Chondrocyte (in vitro differentiated cells): ENCODE data around the gene RADIL. TPM values are rescaled to one million over a fixed set of nuclear protein-coding genes. Genes with fewer than 3 reads are reported as not detected.

ENCODE experiments used
- DNase-seq: peaks from one replicate; pipeline ENCODE4 v3.0.0; 2021; ENCODE audit warnings: mixed read lengths, low spot score
- H3K27ac Mint-ChIP-seq: one replicate; pipeline ENCODE4 v1.8.0; 2021; ENCODE audit warnings: mild to moderate bottlenecking, moderate library complexity, mixed read lengths; ENCODE audit not compliant: unreplicated experiment
- H3K27me3 Mint-ChIP-seq: 2 replicates; pipeline ENCODE4 v1.8.0; 2021; ENCODE audit warnings: low read depth, mixed read lengths
- H3K36me3 Mint-ChIP-seq: 2 replicates; pipeline ENCODE4 v1.8.0; 2021; ENCODE audit warnings: low read depth, mixed read lengths
- H3K4me1 Mint-ChIP-seq: 2 replicates; pipeline ENCODE4 v1.8.0; 2021; ENCODE audit warnings: low read depth, mild to moderate bottlenecking, mixed read lengths
- H3K4me3 Mint-ChIP-seq: one replicate; pipeline ENCODE4 v1.8.0; 2021; ENCODE audit warnings: mild to moderate bottlenecking, moderate library complexity, mixed read lengths; ENCODE audit not compliant: unreplicated experiment
- H3K9me3 Mint-ChIP-seq: 2 replicates; pipeline ENCODE4 v1.8.0; 2021; ENCODE audit warnings: low read depth, mixed read lengths
- total RNA-seq: library from RNA; stranded (reverse); gene quantifications from 3 replicates; pipeline ENCODE4 v1.2.1, GENCODE V29; 2021
- TF ChIP-seq, protein P1 (sequence below): fragments of 200-600 bp; sonication (generic); IDR thresholded peaks from 2 replicates; pipeline ENCODE4 v1.5.0; 2021; ENCODE audit warnings: antibody characterized with exemption, mild to moderate bottlenecking, moderate library complexity

Gene RADIL
- total RNA-seq, 1 donor from 2014 or later, result 1.2 TPM

DNA sequence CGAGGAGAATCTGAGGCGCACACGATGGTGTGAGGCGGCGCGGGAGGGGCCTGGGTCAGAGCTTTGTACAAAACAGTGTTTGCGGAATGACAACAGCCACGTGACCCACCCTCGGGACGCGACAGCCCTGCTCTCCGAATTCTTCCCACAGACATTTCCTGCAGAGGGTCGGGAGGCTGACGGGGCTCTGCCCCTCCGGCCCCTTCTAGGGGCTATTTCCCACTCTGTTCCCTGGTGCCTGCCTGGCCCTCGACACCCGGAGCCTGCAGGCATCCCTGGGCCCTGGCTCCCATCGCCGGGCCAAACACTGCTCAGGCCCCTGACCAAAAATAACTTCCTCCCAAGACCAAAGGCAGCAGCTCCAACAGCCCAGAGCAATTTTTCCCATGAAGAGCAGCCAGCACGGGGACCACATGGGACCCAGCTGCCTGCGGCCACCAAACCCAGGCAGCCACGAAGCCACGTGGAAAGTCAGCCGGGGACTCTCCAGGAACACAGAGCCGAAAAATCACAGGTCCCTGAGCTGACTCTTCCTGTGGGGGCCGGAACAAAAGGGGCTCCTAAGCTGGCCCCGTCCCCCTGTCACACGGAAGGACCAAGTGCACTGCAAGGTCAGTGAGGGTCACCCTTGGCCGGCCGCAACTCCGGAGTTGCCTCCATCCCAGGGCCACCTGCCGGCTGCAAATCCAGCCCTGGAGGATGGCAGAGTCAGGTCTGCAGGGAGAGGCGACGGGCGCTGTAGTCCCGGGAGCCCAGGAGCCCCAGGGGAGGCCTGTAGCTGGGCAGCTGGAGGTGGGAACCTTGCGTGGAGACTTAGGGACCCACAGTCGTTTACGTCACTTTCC, 63.7 kb downstream of the RADIL start:
- Mint-ChIP-seq H3K27ac (no peak overlapping the region), H3K4me1 (peaks cover 4% of the 10 kb centered on the region), H3K4me3 (no peak overlapping the region), H3K27me3 (no peaks in the 10 kb centered on the region), H3K9me3 (no peaks in the 10 kb centered on the region), H3K36me3 (no peaks in the 10 kb centered on the region)
- TF ChIP-seq, protein P1, sequence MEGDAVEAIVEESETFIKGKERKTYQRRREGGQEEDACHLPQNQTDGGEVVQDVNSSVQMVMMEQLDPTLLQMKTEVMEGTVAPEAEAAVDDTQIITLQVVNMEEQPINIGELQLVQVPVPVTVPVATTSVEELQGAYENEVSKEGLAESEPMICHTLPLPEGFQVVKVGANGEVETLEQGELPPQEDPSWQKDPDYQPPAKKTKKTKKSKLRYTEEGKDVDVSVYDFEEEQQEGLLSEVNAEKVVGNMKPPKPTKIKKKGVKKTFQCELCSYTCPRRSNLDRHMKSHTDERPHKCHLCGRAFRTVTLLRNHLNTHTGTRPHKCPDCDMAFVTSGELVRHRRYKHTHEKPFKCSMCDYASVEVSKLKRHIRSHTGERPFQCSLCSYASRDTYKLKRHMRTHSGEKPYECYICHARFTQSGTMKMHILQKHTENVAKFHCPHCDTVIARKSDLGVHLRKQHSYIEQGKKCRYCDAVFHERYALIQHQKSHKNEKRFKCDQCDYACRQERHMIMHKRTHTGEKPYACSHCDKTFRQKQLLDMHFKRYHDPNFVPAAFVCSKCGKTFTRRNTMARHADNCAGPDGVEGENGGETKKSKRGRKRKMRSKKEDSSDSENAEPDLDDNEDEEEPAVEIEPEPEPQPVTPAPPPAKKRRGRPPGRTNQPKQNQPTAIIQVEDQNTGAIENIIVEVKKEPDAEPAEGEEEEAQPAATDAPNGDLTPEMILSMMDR, result no peak
- no peak for DNase-seq

DNA sequence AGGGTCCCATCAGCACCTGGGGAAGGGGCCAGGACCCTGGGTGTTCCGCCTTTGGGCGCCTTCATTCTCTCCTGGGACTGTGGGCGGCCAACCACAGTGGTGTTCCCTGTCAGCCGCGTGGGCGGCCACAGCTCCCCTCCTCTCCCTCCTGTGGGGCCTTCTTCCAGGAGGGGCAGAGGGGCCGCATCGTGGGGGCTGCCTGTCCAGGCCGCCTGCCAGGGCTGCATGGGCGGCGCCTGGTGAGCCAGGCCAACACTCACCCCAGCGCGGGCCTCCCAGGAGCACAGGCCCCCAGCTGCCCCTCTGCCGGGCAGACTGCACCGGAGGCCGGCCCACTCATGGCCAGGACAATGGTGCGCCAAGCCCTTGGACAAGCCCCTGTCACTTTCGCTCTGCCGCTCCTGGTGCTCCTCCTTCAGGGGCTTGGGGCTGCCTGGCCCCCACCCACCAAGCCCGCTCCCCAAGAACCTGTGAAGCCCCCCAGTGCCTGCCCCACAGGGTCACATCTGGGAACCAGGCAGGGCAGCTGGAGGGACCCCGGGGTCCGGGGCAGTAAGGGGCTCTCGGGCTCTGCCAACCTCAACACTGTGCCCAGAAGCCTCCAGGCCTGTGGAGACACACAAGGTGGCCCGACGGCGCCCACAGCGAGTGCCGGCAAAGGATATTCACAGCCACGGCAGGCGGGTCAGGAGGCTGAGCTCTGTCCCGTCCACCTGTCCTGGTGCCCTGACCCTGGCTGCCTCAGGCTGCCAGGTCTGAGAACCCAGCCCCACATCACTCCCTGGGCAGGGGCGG, 65.3 kb downstream of the RADIL start:
- no peak overlapping the region for H3K4me3 Mint-ChIP-seq
- H3K4me1 Mint-ChIP-seq, result peaks cover 4% of the 10 kb centered on the region
- peaks cover 6% of the 10 kb centered on the region for H3K9me3 Mint-ChIP-seq
- TF ChIP-seq, protein P1, result no peak
- H3K36me3 Mint-ChIP-seq, result peaks cover 2% of the 10 kb centered on the region
- H3K27me3 Mint-ChIP-seq, result no peaks in the 10 kb centered on the region
- no peak overlapping the region for H3K27ac Mint-ChIP-seq
- DNase-seq, result no peak

DNA sequence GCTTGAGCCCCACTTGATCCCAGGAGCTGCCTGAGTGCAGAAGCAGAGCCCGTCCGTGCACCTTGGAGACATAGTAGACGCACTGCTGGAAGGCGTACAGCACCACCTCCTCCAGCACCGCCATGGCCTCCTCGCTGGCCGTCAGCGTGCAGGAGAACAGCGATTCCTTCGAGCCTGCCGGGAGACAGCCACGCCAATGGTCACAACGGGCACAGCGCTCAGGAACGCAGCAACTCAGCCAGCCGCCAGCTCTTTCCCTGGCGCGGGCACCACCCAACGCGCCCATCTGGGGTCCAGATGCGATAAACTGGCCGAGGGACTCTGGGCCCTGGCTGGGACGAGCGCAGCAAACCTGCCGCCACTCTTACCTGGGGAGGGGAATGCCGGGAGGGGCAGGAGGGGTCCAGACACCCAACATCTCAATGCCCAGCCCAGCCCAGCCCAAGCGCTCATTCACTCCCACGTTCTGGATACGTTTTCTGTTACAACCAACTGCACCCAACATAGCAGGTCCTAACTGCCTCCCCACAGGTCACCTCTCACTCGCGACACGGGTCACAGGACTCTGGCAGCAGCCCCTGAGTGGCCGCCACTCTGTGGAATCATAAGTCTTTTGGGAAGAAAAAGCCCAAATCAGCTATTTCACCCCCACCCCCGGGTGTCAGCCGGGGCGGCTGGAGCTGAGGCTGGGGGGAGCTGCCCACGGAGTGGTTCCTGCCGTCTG, 66.2 kb downstream of the RADIL start:
- no peak for DNase-seq
- TF ChIP-seq, protein P1, result no peak

DNA sequence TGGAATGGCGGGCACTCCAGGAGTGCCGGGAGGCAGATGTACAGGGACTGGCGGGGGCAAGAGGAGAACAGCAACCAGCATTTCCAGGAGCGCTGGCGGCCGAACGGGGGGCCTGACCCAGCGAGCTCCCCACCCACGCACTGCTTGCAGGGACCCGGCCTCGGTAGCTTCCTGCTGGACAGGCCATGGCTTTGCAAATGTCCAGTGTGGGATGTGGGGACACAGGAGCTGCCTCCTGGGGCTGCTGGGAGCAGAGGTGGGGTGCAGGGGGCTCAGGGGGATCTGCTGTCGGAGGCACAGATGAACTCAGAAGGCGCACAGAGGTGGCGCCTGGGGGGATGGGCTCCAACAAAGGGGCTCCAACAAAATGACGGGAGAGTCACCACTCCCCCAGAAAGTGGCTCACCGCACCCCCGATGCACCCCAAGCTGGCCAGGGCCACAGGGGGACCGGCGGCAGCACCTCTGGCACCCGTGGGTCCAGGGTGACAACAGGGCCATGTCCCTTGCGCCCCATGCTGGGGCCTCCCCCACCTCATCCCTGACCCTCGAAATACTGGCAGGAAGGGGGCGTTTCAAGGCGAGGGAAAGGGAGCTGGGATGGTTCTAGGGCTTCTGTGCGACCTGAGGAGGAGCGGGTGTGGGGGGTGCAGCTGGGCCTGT, 67.0 kb downstream of the RADIL start:
- DNase-seq, result peak; percentile 88
- H3K36me3 Mint-ChIP-seq, result peaks cover 7% of the 10 kb centered on the region
- no peak overlapping the region for H3K27ac Mint-ChIP-seq
- peaks cover 4% of the 10 kb centered on the region for H3K4me1 Mint-ChIP-seq
- TF ChIP-seq, protein P1, result no peak
- no peaks in the 10 kb centered on the region for H3K27me3 Mint-ChIP-seq
- no peak overlapping the region for H3K4me3 Mint-ChIP-seq
- peaks cover 13% of the 10 kb centered on the region for H3K9me3 Mint-ChIP-seq

More for the DNA sequence above, 66.2 kb downstream of the RADIL start:
- Mint-ChIP-seq H3K27me3 (no peaks in the 10 kb centered on the region), H3K9me3 (peaks cover 13% of the 10 kb centered on the region), H3K27ac (no peak overlapping the region), H3K4me1 (peaks cover 4% of the 10 kb centered on the region), H3K36me3 (peaks cover 7% of the 10 kb centered on the region), H3K4me3 (no peak overlapping the region)
